GM21515 (cell line): ENCODE results near the gene ZNF71.
"Not testable (repeated sequence)": the region's sequence is repeated elsewhere in the genome, so short reads cannot be mapped to it uniquely, and the experiment has no call there.

Experiments used
- ATAC-seq: cut with Tn5 transposase; IDR thresholded peaks from one replicate; pipeline ENCODE4 v1.9.1; 2021; ENCODE audit not compliant: unreplicated experiment

ZNF71 gene

DNA sequence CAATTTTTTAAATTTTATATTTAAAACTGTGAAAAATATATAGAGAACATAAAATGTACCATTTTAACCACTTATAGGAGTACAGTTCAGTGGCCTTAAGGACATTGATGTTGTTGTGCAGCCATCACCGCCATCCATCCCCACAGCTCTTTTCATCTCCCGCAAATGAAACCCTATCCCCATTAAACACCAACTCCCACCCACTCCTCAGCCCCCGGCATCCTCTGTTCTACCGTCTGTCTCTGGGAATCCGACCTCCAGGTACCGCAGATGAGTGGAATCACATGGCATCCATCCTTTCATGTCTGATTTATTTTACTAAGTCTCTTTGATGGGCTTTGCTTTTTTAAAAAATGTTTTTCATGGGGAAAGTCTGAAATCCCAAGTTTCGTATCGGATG lies 24.0 kb downstream of the ZNF71 start:
- ATAC-seq: no peak

DNA sequence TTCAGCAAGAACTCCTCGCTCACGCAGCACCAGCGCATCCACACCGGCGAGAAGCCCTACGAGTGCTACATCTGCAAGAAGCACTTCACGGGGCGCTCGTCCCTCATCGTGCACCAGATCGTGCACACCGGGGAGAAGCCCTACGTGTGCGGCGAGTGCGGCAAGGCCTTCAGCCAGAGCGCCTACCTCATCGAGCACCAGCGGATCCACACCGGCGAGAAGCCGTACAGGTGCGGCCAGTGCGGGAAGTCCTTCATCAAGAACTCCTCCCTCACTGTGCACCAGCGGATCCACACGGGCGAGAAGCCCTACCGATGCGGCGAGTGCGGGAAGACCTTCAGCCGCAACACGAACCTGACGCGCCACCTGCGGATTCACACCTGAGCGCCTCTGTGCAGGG lies 27.3 kb downstream of the ZNF71 start:
- ATAC-seq: no peak

DNA sequence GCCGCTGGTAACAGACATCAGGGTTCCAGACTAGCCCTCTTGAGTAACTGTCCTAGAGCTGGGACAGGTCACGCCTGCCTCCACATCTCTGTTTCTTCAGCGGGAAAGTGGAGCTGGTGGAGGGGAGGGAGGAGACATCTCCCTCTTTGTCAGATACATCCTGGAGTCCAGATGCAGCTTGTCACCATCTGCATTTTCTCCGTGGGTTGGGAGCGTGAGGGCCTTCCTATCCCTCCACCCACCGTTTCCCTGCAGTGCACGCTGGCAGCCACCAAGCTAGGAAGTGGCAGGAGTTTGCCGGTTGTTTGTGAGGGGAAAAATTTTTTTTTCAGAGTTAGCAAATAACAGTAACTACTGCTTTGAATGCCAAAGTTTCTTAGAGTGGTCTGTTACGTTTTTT lies 27.9 kb downstream of the ZNF71 start:
- no peak for ATAC-seq

DNA sequence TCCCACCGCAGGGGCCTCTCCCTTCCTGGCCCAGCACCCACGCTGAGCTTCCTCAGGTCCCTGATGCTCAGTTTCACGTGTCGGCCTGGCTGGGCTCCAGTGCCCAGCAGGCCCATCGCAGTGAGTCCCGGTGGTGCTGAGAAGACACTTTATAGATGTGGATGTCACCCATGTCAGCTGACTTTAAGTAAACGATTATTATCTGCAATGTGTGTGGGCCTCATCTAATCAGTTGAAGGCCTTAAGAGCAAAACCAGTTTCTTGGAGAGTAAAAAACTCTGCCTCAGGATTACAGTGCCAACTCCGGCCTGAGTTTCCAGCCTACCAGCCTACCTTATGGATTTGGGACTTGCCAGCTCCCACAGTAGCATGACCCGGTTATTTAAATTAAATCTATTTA lies 30.6 kb downstream of the ZNF71 start:
- no peak for ATAC-seq

DNA sequence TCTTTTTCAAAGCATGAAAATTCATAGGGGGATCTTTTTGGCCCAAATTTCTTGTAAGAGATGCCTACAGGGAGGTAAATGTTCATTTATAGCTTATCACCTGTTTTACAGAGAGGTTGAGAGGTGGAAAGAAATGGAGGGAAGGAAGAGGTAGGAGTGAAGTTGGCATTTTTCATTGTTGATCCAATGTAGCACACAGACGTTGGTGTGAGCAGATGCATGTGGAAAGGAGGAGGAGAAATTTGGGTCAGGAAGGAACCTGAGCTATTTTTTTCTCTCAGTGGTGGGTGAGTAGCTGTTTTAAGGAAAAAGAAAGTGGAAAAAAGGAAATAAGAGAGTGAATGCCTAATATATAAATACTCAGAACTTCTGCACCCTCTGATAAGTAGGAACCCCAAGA lies 37.9 kb downstream of the ZNF71 start:
- no peak for ATAC-seq

DNA sequence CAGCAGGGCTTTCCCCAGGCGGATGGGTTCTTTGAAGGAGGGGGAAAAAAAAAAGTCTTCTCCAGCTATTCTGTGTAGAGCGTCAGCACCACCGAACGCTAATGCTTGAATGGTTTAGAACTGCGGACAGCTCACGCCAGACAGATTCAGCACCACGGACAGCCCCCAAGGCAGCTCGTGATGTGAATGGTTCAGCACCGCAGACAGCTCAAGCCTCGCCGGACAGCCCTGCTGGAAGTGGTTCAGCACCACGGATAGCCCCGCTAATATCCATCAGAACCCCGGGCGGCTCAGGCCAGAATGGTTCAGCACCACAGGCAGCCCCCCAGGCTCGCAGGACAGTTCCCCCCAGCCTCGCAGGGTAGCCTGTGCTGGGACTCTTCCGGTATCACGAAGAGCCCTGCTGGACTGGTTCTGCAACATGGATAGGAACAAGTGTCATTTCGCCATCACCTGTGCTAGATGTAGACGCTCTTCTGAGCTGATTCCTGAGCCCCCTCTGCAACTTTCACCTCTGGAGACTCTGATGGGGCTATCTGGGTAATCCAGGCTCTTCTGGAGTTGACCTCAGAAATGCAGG lies 43.0 kb downstream of the ZNF71 start:
- no peak for ATAC-seq

DNA sequence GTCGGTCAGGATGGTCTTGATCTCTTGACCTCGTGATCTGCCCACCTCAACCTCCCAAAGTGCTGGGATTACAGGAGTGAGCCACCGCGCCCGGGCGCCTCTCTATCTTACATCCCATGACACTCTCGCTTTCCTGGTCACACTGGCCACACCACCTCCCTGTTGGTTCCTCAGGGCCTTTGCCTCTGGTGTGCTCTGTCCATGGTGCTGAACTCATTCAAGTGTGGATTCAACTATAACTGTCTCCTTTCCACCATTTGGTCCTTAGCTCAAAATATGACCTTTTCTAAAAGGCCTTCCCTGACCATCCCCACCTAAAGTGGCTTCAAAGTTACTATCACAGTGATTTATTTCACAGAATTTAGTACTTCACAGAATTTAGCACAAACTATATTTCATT lies 44.1 kb downstream of the ZNF71 start:
- no peak for ATAC-seq

DNA sequence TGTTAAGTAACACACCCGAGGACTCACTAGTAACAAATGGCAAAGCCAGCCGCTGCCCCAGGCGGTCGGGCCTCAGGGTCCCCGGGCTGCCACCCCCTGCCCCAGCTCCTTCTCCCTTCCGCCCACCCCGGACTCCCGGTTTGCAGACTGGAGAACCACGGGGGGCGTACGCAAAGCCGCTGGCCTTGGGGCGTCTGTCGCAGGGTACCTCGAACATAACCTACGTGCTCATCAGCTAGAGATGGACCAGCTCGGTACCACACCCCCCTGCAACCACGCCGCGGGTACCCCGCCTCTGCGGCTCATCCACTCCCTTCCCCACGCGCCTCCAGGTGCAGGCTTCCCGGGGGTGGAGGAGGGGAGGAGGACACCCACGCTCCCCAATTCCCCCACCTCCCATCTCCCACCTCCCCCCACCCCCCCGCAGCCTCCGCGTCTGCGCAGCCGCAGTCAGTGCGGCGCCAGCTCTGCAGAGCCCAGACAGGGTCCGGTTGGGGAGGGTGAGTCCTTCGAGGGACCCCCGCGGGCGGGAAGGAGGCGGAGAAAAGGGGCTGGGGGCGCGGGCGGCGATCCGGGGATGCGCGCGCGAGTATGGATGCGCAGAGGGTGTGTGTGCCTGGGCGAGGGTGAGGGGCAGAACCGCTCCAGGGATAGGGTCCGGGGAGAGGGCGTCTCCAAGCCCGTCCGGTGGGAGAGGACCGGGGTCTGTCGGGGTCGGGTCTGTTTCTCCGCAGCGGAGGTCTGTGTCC lies 47.8 kb downstream of the ZNF71 start, which contains the start of gene SMIM17:
SMIM17 (plus strand) TSS at position 449 of the 749 bp plus-strand sequence. CDS start 2,509 bp downstream, outside the sequence.
- no peak for ATAC-seq

DNA sequence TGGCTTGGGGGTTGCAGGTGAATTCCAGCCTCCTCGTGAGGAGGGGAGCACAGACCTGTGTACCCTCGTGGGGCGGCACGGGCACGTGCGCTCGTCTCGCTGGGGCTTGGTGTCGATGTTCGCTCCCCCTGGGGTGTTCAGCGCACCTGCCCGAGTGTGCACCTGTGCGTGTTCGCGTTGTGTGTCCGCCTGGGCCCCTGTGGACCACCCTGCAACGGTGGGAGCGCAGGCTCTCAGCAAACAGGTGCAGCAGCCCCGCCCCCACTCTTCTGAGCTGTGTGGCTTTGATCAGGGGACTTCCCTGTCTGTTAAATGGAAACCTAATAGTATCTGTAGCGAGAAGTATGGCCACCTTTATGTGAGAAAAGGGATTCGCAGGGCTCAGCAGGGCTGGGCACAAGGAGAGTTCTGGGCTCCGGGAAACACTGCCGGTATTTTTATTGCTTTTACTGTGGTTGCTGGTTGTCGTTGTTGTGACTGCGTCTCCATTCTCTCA lies 48.4 kb downstream of the ZNF71 start:
- ATAC-seq: no peak

DNA sequence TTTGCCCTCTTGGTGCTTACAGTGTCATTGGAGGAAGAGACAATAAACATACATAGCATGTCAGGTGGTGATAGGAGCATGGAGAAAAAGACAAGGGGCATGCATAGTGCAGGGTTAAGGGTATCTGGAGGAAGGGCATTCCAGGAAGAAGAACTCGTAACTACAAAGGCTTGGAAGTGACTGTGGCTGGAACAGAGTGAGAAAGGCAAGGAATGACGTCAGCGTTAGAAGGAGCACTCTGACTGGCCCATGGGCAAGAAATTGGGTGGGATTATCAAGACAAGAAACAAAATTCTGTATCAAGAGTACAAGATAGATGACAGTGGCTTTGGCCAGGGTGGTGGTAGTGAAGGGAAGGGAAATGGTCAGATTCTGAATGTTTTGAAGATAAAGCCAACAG lies 59.0 kb downstream of the ZNF71 start:
- ATAC-seq: no peak

DNA sequence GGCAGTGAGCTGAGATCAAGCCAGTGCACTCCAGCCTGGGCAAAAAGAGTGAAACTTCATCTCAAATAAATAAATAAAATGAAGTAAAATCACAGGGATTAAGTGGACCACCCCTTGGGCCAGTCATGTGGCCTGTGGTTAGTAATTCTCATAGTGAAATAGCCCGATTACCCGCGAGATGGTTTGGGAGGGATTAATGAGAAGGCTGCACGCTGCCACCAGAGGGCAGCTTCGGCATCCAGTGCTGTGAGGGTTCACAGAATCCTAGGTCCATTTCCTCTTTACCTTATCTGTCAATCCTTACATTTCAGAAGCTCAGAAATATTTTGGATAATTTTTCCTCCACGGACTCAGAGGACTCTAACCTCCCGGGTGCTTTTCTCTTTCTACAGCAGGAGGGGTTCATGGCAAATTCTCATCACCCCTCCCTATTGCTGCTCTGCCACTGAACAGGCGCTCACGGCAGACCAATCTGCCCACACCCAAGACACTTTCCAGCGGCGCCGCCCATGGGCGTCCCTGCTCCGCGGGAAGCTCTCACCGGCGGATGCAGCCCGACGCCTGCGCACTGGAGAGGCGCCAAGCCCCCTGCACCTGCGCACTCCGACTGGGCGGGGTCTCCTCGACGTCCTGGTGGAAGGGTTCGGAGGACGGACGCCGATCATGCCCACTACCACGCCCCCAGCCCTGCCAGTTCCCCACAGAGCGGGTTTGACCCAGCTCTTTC lies 65.4 kb downstream of the ZNF71 start:
- ATAC-seq: no peak

DNA sequence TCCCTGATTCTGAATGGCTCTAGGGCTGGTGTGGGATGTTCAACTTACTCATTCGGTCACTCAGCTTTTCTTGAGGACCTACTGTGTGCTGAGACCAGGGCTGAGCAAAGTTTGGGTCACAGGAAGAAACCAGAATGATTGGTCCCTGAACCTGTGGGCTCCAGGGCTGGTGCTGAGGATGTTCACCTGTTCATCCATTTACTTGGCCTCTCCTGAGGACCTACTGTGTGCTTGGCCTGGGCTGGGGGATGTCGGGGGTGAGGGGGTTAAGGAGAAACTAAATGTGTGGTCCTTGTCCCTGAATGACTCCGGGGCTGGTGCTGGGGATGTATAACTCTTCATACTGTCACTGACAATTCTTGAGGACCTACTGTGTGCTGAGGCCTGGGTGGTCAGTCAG lies 66.1 kb downstream of the ZNF71 start:
- no peak for ATAC-seq

DNA sequence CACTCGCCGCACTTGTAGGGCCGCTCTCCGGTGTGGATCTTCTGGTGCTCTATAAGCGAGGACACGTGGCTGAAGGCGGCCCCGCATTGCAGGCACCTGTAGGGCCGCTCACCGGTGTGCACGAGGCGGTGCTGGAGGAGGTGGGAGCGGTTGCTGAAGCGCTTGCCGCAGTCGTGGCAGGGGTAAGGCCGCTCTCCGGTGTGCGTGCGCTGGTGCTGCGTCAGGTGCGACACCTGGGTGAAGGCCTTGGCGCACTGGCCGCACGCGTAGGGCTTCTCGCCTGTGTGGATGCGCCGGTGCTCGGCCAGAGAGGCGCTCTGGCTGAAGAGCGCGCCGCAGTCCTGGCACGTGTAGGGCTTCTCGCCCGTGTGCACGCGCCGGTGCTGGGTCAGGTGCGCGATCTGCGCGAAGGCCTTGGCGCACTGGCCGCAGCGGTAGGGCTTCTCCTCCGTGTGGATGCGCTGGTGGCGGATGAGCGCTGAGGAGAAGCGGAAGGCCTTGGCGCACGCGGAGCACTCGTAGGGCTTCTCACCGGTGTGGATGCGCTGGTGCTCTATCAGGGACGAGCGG lies 68.9 kb downstream of the ZNF71 start:
- ATAC-seq: no peak

DNA sequence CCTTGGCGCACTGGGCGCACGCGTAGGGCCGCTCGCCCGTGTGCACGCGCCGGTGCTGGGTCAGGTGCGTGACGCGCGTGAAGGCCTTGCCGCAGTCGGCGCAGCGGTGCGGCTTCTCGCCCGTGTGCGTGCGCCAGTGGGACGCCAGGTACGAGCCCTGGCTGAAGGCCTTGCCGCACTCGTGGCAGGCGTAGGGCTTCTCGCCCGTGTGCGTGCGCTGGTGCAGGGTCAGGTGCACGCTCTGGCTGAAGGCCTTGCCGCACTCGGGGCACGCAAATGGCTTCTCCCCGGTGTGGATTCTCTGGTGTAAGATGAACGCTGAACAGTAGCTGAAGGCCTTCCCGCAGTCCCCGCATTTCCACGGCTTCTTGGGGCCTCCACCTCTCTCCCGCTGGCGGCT lies 69.4 kb downstream of the ZNF71 start:
- no peak for ATAC-seq

DNA sequence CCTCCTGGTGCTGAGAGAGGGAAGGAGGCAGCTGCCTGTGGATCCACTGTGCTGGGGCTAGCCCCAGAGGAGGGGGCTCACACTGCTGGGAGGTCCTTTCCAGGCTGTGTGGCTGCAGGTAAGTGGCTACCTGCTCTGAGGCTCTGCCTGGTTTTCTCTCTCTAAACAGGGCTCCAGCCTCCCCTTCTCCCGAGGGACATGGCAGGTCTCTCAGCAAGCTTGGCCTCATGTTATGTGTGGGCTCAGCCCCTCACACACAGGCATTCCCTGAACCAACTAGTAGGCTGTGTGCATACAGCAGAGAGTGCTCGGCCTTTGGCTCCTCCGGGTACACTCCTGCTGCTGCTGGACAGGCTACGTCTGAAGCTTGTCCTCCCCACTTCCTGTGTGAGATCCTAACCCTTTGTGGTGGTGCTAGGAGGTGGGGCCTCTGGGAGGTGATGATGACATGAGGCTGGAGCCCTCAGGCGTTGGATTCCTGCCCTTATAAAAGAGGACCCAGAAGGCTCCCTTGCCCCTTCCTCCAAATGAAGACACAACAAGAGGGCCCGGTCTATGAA lies 72.3 kb downstream of the ZNF71 start:
- ATAC-seq: no peak

DNA sequence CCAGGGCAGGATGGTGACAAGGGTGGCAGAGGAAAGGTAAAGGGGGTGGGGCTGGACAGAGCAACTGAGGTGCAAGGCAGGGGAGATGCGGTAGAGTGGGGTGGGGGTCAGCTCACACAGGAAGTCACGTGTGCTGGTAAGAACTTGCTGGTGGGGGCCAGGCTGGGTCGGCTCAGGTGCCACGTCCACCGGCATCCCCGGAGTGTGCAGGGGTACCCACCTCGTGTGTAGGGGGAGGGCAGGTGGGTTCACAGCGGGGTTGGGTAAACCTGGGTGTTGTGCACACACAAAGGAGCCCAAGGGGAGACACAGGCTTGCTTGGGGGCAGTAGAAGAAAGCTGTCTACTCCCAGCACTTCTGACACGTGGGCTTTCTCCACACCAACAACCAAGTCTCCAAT lies 73.6 kb downstream of the ZNF71 start:
- no peak for ATAC-seq

DNA sequence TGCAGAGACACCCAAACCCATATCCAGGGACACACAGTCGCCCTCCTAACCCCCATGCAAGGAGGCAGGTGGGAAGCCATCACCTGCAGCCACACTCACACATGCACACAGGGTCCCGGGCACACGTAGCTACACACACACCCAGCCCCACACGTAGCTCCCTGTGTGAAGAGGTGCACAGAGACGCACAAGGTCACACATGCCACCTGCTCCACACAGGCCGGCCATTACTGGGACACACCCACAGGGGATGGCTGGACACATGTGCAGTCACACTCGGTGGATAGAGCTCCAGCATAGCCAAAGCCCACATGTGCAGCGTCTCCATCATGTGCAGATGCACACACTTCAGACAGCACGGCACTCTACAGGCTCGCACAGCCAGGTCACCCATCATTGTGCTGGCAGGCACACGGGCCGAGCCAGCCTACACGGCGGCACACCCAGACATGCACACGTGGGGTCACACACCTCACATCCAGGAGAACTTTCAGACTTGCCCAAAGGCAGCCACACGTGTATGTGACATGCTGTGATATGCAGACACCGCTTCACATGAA lies 75.4 kb downstream of the ZNF71 start:
- no peak for ATAC-seq

DNA sequence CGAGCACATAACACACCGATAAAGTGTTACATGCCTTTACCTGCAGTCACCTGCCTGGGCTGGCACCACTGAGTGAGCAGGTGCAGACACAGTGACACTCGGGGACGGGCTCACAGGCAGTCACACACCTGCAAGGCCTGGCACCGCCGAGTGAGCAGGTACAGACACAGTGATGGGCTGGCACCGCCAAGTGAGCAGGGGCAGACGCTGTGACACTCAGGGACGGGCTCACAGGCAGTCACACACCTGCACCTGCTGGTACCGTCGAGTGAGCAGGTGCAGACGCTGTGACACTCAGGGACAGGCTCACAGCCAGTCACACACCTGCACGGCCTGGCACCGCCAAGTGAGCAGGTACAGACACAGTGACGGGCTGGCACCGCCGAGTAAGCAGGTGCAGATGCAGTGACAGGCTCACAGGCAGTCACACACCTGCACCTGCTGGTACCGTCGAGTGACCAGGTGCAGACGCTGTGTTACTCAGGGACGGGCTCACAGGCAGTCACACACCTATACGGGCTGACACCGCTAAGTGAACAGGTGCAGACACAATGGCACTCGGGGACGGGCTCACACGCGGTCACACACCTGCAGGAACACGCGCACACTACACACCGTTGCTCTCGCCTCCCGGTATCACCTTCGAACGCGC lies 76.0 kb downstream of the ZNF71 start:
- ATAC-seq: no peak

DNA sequence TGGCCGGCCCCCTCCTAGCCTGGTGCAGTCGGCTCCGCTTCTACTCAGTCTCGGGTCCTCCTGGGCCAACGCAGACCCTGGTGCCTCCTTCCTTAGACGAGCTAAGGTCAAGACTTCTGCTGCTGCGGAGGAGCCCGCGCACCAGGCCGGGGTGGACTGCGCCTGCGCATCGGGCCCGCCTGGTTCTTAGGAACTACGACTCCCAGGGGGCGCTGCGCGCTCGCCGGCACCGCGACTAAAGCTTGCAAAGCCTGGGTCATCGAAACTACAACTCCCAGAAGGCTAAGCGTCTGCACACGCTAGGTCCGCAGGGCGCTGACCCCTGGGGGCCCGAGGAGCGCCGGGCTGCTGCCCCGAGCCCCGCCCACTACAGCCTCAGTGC lies 76.5 kb downstream of the ZNF71 start, which contains the start of gene ZNF835:
ZNF835 (minus strand) TSS at position 145 of the 382 bp plus-strand sequence. CDS start 6,559 bp downstream, outside the sequence.
- ATAC-seq: no peak

DNA sequence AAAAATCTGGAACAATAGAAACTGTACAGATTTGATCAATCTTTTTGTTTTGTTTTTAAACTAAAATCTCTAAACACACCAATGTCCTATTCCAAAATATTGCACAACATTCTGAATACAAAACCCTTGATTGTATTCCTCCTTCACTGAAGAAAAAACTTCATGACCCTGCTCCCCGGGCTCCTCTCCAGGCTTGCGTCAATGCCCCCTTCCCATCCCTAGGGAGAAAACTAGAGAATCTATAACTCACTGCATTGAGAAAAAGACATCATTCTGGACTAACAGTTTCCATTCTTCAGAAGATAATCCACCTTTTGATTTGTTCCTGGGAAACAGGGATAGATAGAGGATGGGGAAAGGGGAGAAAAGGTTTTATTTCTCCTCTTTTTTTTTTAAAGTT lies 77.5 kb downstream of the ZNF71 start:
- not testable (repeated sequence) for ATAC-seq
